Measurements from ENCODE around the gene APMAP.

The APMAP gene

DNA sequence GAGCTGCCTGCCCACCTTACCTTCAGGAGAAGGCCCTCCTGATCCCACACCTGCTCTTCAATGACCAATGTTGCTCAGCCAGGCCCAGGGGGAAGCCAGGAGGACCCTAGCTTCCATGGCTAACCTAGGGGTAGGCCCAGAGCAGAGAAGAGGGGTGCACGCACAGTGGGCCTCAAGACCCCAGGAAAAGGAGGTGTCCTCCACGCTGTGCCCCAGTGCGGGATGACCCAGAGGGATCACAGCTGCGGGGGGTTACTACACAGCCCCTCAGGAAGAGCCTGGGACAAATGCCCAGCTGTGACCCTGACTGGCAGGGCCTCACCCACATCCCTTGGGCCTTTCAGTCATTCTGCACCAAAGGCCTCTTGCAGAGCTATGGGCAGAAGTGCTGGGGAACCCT, 31.6 kb upstream of the APMAP start:
- H3K4me3 ChIP-seq (ENCODE audit: low read depth, low read length) = no peak overlapping the region

DNA sequence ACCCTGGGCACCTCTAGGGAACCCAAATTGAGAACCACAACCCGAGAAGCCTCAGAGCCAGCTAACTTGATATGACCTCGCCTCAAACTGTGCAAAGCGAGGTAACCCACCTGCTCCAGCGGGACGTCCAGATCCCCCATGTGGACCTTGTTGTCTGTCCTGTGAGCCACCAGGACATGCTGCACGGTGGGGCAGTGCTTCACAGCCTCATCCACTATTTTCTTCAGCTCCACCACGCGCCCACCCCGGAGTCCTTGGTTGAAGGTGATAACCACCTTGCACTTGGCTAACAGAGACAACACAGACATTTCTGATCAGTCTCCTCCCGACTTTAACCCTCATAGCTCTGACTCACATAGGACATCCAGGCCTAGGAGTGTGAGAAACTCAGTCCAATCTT, 30.8 kb upstream of the APMAP start:
- H3K4me3 ChIP-seq (ENCODE audit: low read depth, low read length) = no peak overlapping the region
- DNase-seq (ENCODE audit: low read depth) = no peak
- TF ChIP-seq, protein P1, sequence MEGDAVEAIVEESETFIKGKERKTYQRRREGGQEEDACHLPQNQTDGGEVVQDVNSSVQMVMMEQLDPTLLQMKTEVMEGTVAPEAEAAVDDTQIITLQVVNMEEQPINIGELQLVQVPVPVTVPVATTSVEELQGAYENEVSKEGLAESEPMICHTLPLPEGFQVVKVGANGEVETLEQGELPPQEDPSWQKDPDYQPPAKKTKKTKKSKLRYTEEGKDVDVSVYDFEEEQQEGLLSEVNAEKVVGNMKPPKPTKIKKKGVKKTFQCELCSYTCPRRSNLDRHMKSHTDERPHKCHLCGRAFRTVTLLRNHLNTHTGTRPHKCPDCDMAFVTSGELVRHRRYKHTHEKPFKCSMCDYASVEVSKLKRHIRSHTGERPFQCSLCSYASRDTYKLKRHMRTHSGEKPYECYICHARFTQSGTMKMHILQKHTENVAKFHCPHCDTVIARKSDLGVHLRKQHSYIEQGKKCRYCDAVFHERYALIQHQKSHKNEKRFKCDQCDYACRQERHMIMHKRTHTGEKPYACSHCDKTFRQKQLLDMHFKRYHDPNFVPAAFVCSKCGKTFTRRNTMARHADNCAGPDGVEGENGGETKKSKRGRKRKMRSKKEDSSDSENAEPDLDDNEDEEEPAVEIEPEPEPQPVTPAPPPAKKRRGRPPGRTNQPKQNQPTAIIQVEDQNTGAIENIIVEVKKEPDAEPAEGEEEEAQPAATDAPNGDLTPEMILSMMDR (IDR thresholded peaks at IDR 0.05; ENCODE audit: low read depth, low read length, missing control alignments) = no peak
- in situ Hi-C loops (cut with HindIII; ENCODE audit: low sequenced_read_pairs) = no loop called here

More for the DNA sequence above, 31.6 kb upstream of the APMAP start:
- TF ChIP-seq, protein P1 (IDR thresholded peaks at IDR 0.05; ENCODE audit: low read depth, low read length, missing control alignments) = no peak
- in situ Hi-C loops (cut with HindIII; ENCODE audit: low sequenced_read_pairs) = no loop called here
- no peak for DNase-seq (ENCODE audit: low read depth)

GRCh38 chr20:25022680-25023079, 30.1 kb upstream of the APMAP start:
- H3K4me3 ChIP-seq (ENCODE audit: low read depth, low read length) = no peak overlapping the region
- in situ Hi-C loops (cut with HindIII; ENCODE audit: low sequenced_read_pairs) = no loop called here
- TF ChIP-seq, protein P1 (IDR thresholded peaks at IDR 0.05; ENCODE audit: low read depth, low read length, missing control alignments) = no peak
- DNase-seq (ENCODE audit: low read depth) = no peak

DNA sequence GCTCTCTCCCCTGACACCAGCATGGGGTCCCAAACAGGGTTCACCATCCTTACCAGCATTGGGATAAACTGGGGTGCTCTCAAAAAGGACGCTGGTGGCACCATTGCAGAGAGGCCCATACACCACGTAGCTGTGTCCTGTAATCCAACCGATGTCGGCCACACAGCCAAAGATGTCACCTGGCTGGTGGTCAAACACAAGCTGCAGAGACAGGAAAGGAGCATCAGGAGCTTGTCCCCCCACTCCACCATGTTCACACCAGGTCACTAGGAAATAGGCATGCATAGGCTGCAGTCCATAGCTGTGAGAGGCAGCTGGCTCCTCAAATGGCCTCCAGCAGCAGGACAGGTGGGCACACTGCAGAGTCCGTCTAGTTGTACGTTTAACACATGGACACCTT, 28.8 kb upstream of the APMAP start:
- in situ Hi-C loops (cut with HindIII; ENCODE audit: low sequenced_read_pairs) = no loop called here
- no peak for DNase-seq (ENCODE audit: low read depth)
- TF ChIP-seq, protein P1 (IDR thresholded peaks at IDR 0.05; ENCODE audit: low read depth, low read length, missing control alignments) = no peak
- no peak overlapping the region for H3K4me3 ChIP-seq (ENCODE audit: low read depth, low read length)

GRCh38 chr20:25020901-25021301, 28.4 kb upstream of the APMAP start:
- TF ChIP-seq, protein P1 (IDR thresholded peaks at IDR 0.05; ENCODE audit: low read depth, low read length, missing control alignments) = no peak
- no peak overlapping the region for H3K4me3 ChIP-seq (ENCODE audit: low read depth, low read length)
- in situ Hi-C loops (cut with HindIII; ENCODE audit: low sequenced_read_pairs) = no loop called here
- no peak for DNase-seq (ENCODE audit: low read depth)

DNA sequence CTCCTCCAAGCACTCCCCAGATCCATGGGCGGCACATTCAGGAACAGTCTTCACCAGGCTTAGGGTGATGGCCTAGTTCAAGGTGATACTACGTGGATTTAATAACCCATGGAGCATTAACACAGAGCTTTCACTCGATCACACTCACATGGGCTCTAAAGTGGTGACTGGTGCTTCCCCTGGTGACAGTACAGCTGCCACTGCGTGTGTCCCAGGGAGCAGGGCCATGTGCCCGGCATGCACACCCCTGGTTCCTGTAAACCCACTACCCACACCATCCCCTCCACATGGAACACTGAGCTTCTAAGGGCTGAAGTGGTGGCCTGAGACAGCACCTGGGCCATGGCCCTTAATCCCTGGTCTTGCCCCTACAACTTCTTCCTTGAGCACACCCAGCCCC, 27.8 kb upstream of the APMAP start:
- DNase-seq (ENCODE audit: low read depth) = no peak
- TF ChIP-seq, protein P1 (IDR thresholded peaks at IDR 0.05; ENCODE audit: low read depth, low read length, missing control alignments) = no peak
- H3K4me3 ChIP-seq (ENCODE audit: low read depth, low read length) = no peak overlapping the region
- in situ Hi-C loops (cut with HindIII; ENCODE audit: low sequenced_read_pairs) = no loop called here
